Iris pigment epithelial cell (primary cell): ENCODE data around the gene CLCNKB.
"Not testable (repeated sequence)": the region's sequence is repeated elsewhere in the genome, so short reads cannot be mapped to it uniquely, and the experiment has no call there.

Source experiments
- DNase-seq: peaks from one replicate; pipeline ENCODE4 v3.0.0-alpha.2; 2011; ENCODE audit warnings: low read depth

CLCNKB gene

GRCh38 chr1:16015491-16015890 is 28.1 kb upstream of the CLCNKB start:
- no peak for DNase-seq

GRCh38 chr1:16015960-16016901 is 27.4 kb upstream of the CLCNKB start:
- DNase-seq, result no peak

- no peak for DNase-seq
These were observed 26.5 kb upstream of the CLCNKB start for GRCh38 chr1:16017076-16017460.

DNA sequence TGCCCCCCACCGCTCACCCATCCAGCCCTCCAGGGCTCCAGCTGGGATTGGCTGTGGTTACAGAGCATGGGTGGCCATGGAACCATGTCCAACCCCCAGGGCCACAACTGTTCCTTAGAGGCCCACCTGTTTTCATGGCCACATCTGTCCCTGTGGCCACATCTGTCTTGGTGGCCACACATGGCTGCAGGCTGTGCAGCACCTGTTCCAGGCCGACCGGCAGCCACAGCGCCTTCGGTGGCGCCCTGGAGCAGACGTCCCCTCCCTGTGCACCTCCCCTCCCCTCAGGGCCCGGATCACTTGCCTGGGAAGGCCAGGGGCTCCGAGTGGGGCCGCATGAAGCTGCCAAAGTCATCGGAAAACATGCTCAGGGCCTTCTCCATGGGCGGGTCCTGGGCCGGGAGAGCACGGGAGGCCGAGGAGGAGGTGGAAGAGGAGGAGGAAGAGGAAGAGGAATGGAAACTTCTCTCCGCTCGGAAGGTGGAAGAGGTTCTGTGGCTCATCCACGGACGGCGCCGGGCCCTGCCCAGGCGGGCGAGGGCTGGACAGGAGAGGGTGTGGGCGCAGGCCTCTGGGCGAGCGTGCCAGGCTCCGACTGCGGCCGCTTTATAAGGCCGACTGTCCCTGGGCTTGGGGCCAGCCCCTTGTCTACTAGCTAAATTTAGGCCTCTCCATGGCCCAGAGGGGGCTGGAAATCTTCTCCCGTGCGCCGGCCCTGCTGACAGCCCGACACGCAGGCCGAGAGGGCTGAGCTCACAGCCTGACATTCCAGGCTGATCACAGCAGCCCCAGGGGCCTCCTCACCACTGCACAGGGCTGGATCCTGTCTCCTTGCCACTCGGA is 25.9 kb upstream of the CLCNKB start, which contains the start of gene HSPB7:
HSPB7 (minus strand) TSS at position 583 of the 843 bp plus-strand sequence; CDS start at position 503, 80 bp downstream.
- peak; percentile 35 for DNase-seq

DNA sequence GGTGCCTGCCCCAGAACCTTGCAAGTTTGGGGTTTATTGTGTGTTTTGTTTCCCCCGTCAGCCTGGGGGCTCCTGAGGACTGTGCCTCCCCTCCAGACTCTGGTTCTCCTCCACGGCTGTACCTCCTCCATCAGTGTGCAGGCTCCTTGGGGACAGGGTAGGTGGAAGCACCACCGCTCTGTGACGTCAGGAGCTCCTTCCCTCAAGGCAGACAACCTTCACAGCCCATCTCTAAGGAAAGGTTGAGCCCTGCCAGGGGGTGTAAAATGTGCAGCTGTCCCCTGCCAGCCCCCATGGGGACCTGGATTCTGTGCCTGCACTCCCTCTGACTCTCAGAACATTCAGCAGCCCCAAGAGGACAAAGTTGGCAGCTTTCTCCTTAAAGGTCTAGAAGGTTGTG is 25.3 kb upstream of the CLCNKB start:
- no peak for DNase-seq

GRCh38 chr1:16018749-16019643 is 24.6 kb upstream of the CLCNKB start:
- DNase-seq, result no peak

DNA sequence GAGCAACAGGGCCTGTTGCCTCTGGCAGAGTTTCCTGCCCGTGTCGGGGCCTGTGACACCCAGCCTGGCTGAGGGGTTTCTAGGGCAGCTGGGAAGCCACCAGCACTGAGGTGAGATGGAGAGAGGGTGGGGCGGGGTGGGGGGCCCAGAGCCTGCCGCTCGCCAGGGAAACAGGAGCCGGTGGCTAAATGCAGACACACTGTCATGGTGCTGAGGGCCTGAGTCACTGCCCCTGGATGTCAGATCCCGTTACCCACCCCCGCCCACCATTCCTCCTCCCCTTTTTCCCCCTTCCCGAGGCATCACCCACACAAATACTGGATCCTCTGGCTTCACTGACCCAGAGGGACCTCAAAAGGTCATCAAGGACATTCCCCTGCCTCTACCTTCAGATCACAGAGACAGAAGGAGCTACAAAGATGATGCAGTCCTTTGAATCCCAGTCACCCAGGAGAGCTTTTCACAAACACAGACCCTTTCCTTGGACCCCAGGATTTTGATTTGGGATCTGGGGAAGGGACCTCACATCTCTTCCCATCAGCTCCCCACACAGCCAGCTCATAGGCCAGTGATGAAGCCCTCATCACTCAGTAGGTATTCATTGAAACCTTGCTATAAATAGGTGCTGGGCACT is 23.8 kb upstream of the CLCNKB start:
- DNase-seq, result no peak

GRCh38 chr1:16020325-16020724 is 23.3 kb upstream of the CLCNKB start:
- no peak for DNase-seq

GRCh38 chr1:16020878-16021277 is 22.7 kb upstream of the CLCNKB start:
- DNase-seq, result not testable (repeated sequence)

DNA sequence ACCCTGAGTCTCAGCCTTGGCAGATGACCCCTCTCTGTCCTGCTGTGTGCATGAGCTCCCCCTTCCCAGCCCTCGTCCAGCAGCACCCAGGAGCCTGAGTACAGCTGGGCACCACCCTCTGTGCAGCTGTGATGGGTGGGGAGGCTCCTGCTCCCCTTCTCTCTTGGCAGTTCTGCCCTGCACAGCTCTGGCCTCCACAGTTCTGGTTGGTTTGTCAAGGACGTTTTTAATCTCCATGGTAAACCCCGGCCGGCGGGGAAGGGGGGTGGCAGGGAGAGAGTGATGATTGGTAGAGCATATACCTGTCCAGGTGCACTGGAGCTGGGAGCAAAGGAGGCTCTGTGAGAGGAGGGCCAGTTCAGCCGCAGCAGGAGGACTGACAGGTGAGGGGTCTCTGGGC is 21.9 kb upstream of the CLCNKB start, which contains the start of gene CLCNKA:
CLCNKA (plus strand) TSS at position 356 of the 400 bp plus-strand sequence. CDS start 584 bp downstream, outside the sequence.
- DNase-seq, result no peak

DNA sequence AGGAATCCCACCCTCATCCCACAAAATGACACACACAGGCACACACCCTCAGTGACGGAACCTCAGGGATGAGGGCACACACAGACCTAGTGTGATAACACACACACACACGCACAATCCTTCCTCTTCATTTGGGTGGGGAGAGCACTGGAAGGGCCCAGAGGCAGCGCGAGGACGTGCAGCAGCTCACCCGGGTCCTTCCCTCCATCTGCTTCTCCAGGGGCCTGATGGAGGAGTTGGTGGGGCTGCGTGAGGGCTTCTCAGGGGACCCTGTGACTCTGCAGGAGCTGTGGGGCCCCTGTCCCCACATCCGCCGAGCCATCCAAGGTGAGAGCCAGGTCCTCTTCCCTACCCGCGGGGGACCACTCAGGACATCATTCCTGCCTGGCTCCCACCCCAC is 21.2 kb upstream of the CLCNKB start:
- DNase-seq, result no peak

DNA sequence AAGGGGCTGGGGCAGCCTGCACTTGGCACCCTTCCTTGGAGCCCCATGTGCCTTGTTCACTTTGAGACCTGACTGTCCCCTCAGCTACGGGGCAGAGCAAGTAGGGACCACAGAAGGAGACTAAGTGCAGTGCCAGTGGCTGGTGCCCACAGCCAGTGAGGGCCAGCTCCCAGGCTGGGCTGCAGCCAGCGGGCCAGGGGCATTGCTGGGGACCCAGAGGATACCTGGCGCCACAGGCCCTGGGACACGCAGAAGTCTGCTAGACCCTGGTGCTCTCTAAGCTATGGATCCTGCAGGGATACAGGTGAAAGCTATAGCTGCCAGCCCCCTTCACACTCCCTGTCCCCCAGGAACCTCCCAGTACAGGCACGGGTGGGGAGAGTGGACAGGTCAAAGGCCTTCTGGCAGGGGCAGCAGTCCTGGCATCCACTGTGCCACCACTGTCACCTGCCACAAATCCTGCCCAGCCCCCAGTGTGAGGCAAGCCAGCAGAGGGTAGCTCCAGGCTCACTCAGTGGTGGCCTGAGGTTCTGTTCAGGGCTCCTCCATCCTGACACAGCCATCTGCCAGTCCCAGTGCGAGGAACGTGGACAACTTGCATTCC is 20.4 kb upstream of the CLCNKB start:
- DNase-seq, result no peak

DNA sequence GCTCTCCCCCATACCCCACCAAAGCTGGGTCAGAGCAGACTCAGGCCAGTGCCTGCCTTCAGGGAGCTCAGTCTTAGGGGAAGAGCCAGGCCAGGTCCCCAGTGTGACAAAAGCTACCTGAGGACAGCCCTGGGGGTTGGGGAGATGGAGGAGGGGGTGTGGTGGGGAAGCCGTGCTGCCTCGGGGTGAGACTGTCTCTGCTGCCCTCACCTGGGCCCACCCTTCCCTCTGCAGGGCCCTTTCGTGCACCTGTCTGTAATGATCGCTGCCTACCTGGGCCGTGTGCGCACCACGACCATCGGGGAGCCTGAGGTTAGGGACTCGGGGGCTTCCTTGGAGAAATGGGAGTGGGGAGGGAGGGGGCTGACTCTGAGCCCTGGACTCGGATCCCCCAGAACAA is 17.3 kb upstream of the CLCNKB start:
- DNase-seq, result not testable (repeated sequence)

GRCh38 chr1:16026723-16027484 is 16.7 kb upstream of the CLCNKB start:
- no peak for DNase-seq

DNA sequence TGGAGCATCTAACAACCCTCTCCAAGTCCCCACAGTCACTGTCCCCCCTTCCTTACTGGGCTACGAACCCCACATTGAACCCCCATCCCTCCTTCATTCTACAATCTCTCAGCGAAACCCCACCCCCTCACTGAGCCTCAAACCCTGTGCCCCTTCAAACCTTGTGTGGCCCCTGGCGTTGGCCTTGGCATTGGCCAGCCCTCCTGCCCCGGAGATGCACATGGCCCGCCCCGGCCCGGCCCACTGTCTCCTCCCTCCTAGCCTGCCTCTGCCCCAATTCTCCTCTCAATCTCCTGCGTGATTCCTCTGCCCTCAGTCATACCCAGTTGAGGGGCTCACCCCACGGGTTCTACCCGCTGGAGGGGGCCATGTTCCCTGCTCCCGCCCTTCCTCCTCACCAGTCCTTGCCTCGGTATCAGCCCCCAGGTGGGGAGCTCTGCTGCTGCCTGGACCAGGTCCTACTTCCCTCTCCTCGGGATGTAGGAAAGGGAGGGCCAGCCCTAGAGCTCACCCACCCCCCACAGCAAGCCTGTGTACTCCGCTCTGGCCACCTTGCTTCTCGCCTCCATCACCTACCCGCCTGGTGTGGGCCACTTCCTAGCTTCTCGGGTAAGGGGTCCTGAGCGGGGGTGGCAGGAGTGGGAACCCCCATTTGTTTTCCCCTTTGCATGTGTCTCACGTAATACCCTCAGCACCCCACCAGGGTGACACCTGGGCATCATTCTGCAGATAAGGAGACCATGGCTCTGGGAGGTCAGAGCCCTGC is 15.2 kb upstream of the CLCNKB start:
- DNase-seq, result no peak

GRCh38 chr1:16029003-16029268 is 14.6 kb upstream of the CLCNKB start:
- not testable (repeated sequence) for DNase-seq

GRCh38 chr1:16029288-16029687 is 14.3 kb upstream of the CLCNKB start:
- DNase-seq, result no peak

- no peak for DNase-seq
These were observed 12.0 kb upstream of the CLCNKB start for GRCh38 chr1:16031551-16031950.

DNA sequence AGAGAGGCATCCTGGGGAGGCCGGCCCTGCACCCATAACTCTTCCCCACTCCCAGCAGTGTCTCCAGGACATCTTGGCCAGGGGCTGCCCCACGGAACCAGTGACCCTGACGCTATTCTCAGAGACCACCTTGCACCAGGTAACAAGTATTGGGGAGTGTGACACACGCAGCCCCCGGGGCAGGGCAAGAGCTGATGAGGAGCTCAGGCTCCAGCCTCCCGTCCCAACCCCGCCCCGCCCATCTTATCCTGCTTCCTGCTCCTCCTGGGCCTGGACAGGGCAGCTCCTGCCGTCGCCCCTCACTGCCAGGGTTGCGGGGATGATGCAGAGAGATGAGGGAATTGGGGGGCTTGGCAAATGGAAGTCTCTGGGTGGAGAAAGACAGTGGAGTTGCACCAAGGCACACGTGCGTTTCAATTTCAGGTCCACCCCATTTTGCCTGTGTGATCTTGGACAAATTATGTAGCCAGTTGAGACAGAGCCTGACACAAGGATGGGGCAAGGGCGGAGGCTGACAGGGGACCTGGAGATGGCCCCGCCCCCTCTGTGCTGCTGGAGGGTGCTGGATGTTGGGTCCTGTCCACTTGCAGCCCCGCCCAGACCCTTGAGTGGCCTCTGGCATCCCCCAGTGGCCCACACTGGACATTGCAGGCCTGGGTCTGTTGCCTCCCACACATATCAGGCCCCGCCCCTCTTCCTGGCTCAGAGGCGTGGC is 11.0 kb upstream of the CLCNKB start:
- DNase-seq, result peak; percentile 79
